GM12878 (cell line): ENCODE results near the gene ABHD14A. TPM values are rescaled to one million over a fixed set of nuclear protein-coding genes. Genes with fewer than 3 reads are reported as not detected.

Experiments
- ATAC-seq: fragments of 200-7000 bp; cut with Tn5 transposase; 3 replicates; pipeline ENCODE4 v1.9.1; 2020; ENCODE audit warnings: mild to moderate bottlenecking, moderate library complexity
- BruUV-seq: library from RNA; stranded (reverse); fragments of 400-500 nt; replicated peaks from 2 replicates; lab custom pipeline; 2021; lab: Mats Ljungman, UMichigan
- CTCF ChIA-PET: fragments of 300-600 bp; sonication (Branson Sonifier 250); formaldehyde crosslinking; extraction: SDS; loops from one replicate; lab custom pipeline; 2021; ENCODE audit warnings: inconsistent platforms; lab: Yijun Ruan, JAX
- POLR2A ChIA-PET: fragments of 350-600 bp; formaldehyde crosslinking; extraction: SDS; loops from one replicate; lab custom pipeline; 2021; ENCODE audit warnings: inconsistent platforms; lab: Charles Lee
- RAD21 ChIA-PET: fragments of 300-600 bp; sonication (Branson Sonifier 250); formaldehyde crosslinking; loops from one replicate; lab custom pipeline; 2023; ENCODE audit warnings: antibody characterized with exemption; ENCODE audit not compliant: unreplicated experiment; lab: Charles Lee
- SMC1A ChIA-PET: fragments of 300-600 bp; sonication (Branson Sonifier 250); formaldehyde crosslinking; loops from one replicate; lab custom pipeline; 2023; ENCODE audit not compliant: unreplicated experiment, uncharacterized antibody; lab: Charles Lee
- DNase-seq: peaks from one replicate; pipeline ENCODE4 v3.0.0-alpha.2; 2011; ENCODE audit warnings: low read depth, low spot score
- FAIRE-seq: peaks from 3 replicates; lab custom pipeline; 2011; peaks lifted over from hg19 to GRCh38; lab: Jason Lieb, UNC
- H2AFZ ChIP-seq: 2 replicates; pipeline ENCODE4 v1.6.0; 2011; ENCODE audit warnings: low read depth, low read length, control low read depth; ENCODE audit not compliant: control insufficient read depth
- H3K27ac ChIP-seq: 2 replicates; pipeline ENCODE4 v1.5.1; 2011; ENCODE audit warnings: control low read depth; ENCODE audit not compliant: control insufficient read depth, insufficient read depth
- H3K27me3 ChIP-seq, 2 experiments: replicated peaks in 1 of 2; 2 replicates each; pipeline versions ENCODE4 v1.6.0 to v1.6.1; 2011; ENCODE audit warnings: low read length in 1 of 2; ENCODE audit not compliant: control insufficient read depth in 2 of 2, insufficient read depth in 2 of 2
- H3K36me3 ChIP-seq, 2 experiments: 2 replicates each; pipeline ENCODE4 v1.5.1; 2011; ENCODE audit warnings: low read length in 1 of 2; ENCODE audit not compliant: control insufficient read depth in 2 of 2, insufficient read depth in 2 of 2
- H3K4me1 ChIP-seq: 2 replicates; pipeline ENCODE4 v1.6.1; 2011; ENCODE audit warnings: mild to moderate bottlenecking, low read length, moderate library complexity, mixed read lengths; ENCODE audit not compliant: control insufficient read depth, insufficient read depth
- H3K4me2 ChIP-seq: 2 replicates; pipeline ENCODE4 v1.6.0; 2011; ENCODE audit warnings: control low read depth; ENCODE audit not compliant: control insufficient read depth, insufficient read depth
- H3K4me3 ChIP-seq: fragments of 200-600 bp; sonication (generic); 2 replicates; pipeline ENCODE4 v1.5.1; 2016
- H3K79me2 ChIP-seq: 2 replicates; pipeline ENCODE4 v1.6.0; 2011; ENCODE audit warnings: low read length; ENCODE audit not compliant: control insufficient read depth, insufficient read depth
- H3K9ac ChIP-seq: 2 replicates; pipeline ENCODE4 v1.8.0; 2011; ENCODE audit warnings: low read length, control low read depth, mixed read lengths; ENCODE audit not compliant: control insufficient read depth, insufficient read depth
- H3K9me3 ChIP-seq: replicated peaks from 3 replicates; pipeline ENCODE4 v1.5.1; 2011; ENCODE audit warnings: mild to moderate bottlenecking, low read length; ENCODE audit not compliant: control insufficient read depth, insufficient read depth
- H4K20me1 ChIP-seq: 2 replicates; pipeline ENCODE4 v1.6.0; 2011; ENCODE audit not compliant: control insufficient read depth, insufficient read depth
- CBFB ChIP-seq: IDR thresholded peaks from 2 replicates; pipeline ENCODE4 v1.6.1; 2016; ENCODE audit warnings: antibody characterized with exemption, low read depth
- CHD4 ChIP-seq: fragments of 200-600 bp; sonication (generic); IDR thresholded peaks from 2 replicates; pipeline ENCODE4 v1.6.1; 2016; ENCODE audit warnings: mild to moderate bottlenecking
- EP300 ChIP-seq, 2 experiments: fragments of 150-350 bp in 1 of 2; IDR thresholded peaks; 2 replicates each; pipeline ENCODE4 v1.6.1; 2011 to 2012; ENCODE audit warnings: low read depth in 2 of 2, low read length in 2 of 2, borderline replicate concordance in 1 of 2, improper control_type of control experiment in 1 of 2, inconsistent platforms in 1 of 2; ENCODE audit not compliant: control insufficient read depth in 1 of 2
- HCFC1 ChIP-seq: fragments of 150-350 bp; IDR thresholded peaks from 2 replicates; pipeline ENCODE4 v1.6.1; 2014; ENCODE audit warnings: low read length
- JUNB ChIP-seq: IDR thresholded peaks from 2 replicates; pipeline ENCODE4 v1.6.1; 2016; ENCODE audit warnings: antibody characterized with exemption, mild to moderate bottlenecking
- SRF ChIP-seq, 2 experiments: IDR thresholded peaks; 2 replicates each; pipeline ENCODE4 v1.6.1; 2011; ENCODE audit warnings: low read depth in 2 of 2, low read length in 2 of 2, mild to moderate bottlenecking in 1 of 2, moderate library complexity in 1 of 2
- STAT3 ChIP-seq: IDR thresholded peaks from 2 replicates; pipeline ENCODE4 v1.6.1; 2011; ENCODE audit warnings: low read depth, low read length, improper control_type of control experiment
- SUPT20H ChIP-seq: IDR thresholded peaks from 2 replicates; pipeline ENCODE4 v1.6.1; 2011; ENCODE audit warnings: low read depth, mild to moderate bottlenecking, low read length, moderate library complexity, borderline replicate concordance; ENCODE audit not compliant: control insufficient read depth
- TARDBP ChIP-seq: IDR thresholded peaks from 2 replicates; pipeline ENCODE4 v1.6.1; 2016; ENCODE audit warnings: borderline replicate concordance
- TCF12 ChIP-seq: IDR thresholded peaks from 2 replicates; pipeline ENCODE4 v1.6.1; 2011; ENCODE audit warnings: low read depth, mild to moderate bottlenecking, low read length
- YBX1 ChIP-seq: fragments of 450-650 bp; IDR thresholded peaks from 2 replicates; pipeline ENCODE4 v1.6.1; 2016; ENCODE audit warnings: antibody characterized with exemption
- WGBS: methylation state at CpG from one replicate; pipeline ENCODE4 v1.1.6; 2016; ENCODE audit warnings: low lambda C conversion rate; ENCODE audit not compliant: insufficient replicate concordance, insufficient coverage; ENCODE audit errors: missing lambda C conversion rate; 5-methylcytosine and 5-hydroxymethylcytosine counted together
- in situ Hi-C: fragments of 300-500 bp; cut with MboI; formaldehyde crosslinking; loops from 9 replicates; pipeline ENCODE4 v1.14.3; 2018; ENCODE audit warnings: mixed read lengths
- intact Hi-C: fragments of 100-400 bp; cut with micrococcal nuclease; formaldehyde crosslinking; loops from one replicate; pipeline ENCODE4 v1.14.2; 2022; ENCODE audit not compliant: unreplicated experiment
- polyA plus RNA-seq, 11 experiments: library from polyadenylated mRNA; depleted of rRNA in 4 of 11; unstranded in 6 of 11; stranded (reverse) in 5 of 11; fragments of >200 nt; fragmentation: Nextera tagmentation in 4 of 11; fragmentation: Illumina TruSeq in 1 of 11; extraction: Ambion mirVana in 4 of 11; extraction: Trizol in 1 of 11; gene quantifications; 1 replicate in 1 of 11; 2 replicates in 10 of 11; pipeline versions ENCODE4 v1.2.1 to v1.2.3, GENCODE V29; 2011 to 2016; ENCODE audit warnings: inconsistent platforms in 2 of 11, missing spikeins in 2 of 11, low read depth in 1 of 11
- total RNA-seq, 4 experiments: library from RNA; depleted of rRNA in 3 of 4; stranded (reverse); fragments of >200 nt in 3 of 4; fragmentation: Illumina TruSeq in 1 of 4; extraction: Trizol in 1 of 4; gene quantifications; 2 replicates each; pipeline versions ENCODE4 v1.2.1 to v1.2.3, GENCODE V29; 2013 to 2021
- TF ChIP-seq, protein P1 (sequence below): fragments of 450-650 bp; IDR thresholded peaks from 2 replicates; pipeline ENCODE4 v1.6.1; 2016; ENCODE audit warnings: mild to moderate bottlenecking
- TF ChIP-seq, protein P2 (sequence below): IDR thresholded peaks from 2 replicates; pipeline ENCODE4 v1.6.1; 2011; ENCODE audit warnings: mild to moderate bottlenecking, low read depth, low read length, moderate library complexity; ENCODE audit not compliant: insufficient replicate concordance

Gene ABHD14A
- total and polyA plus RNA-seq, 10 of the 15 experiments (the other 5 are each of a cell fraction or from before 2014, with no cell fraction given), result 1.2 to 27.0 (median 7.9) TPM

DNA sequence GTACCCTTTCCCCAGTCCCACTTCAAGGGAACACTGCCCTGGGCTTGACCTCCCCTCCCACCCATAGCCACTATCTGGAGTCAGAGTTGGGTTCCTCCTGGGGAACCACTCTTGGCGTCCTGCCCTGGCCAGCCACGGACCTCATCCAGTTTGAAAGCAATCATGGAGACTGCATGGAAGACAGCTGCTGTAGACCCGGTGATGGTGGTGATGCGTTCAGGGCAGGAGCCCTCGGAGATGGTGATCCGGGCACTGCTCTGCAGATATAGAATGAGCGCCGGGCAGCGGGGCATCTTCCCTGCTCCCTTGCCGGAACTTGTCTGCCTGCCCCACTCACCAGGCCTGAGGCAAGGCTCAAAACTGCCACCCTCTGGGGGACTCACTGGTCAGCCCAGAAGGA is 14.5 kb upstream of the ABHD14A start:
- SMC1A ChIA-PET, result no interaction called here
- Histone ChIP-seq H3K79me2 (no peaks in the 10 kb centered on the region), H3K9me3 (no peaks in the 10 kb centered on the region), H3K36me3 (no peaks in the 10 kb centered on the region), H3K9ac (no peak overlapping the region), H3K4me1 (no peaks in the 10 kb centered on the region), H2AFZ (no peak overlapping the region), H3K27ac (no peak overlapping the region), H3K4me2 (no peak overlapping the region), H3K27me3 (peaks cover 0 to 1% of the 10 kb centered on the region in 2 experiments; a peak in 3 of 4 replicates), H3K4me3 (no peak overlapping the region), H4K20me1 (no peaks in the 10 kb centered on the region)
- RAD21 ChIA-PET, result interaction anchor here (1.2 kb wide), 1 partner anchor 18 kb away, joined by 3 read pairs; the partner anchor contains the start of gene PARP3
- ATAC-seq, result no peak
- TF ChIP-seq CHD4, result no peak
- TF ChIP-seq STAT3, result no peak
- TF ChIP-seq, protein P1, sequence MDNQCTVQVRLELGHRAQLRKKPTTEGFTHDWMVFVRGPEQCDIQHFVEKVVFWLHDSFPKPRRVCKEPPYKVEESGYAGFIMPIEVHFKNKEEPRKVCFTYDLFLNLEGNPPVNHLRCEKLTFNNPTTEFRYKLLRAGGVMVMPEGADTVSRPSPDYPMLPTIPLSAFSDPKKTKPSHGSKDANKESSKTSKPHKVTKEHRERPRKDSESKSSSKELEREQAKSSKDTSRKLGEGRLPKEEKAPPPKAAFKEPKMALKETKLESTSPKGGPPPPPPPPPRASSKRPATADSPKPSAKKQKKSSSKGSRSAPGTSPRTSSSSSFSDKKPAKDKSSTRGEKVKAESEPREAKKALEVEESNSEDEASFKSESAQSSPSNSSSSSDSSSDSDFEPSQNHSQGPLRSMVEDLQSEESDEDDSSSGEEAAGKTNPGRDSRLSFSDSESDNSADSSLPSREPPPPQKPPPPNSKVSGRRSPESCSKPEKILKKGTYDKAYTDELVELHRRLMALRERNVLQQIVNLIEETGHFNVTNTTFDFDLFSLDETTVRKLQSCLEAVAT, result no peak
- TF ChIP-seq TCF12, result no peak
- TF ChIP-seq YBX1, result no peak
- no peak for TF ChIP-seq CBFB
- no peak for TF ChIP-seq SUPT20H
- no peak for TF ChIP-seq JUNB
- TF ChIP-seq, protein P2, sequence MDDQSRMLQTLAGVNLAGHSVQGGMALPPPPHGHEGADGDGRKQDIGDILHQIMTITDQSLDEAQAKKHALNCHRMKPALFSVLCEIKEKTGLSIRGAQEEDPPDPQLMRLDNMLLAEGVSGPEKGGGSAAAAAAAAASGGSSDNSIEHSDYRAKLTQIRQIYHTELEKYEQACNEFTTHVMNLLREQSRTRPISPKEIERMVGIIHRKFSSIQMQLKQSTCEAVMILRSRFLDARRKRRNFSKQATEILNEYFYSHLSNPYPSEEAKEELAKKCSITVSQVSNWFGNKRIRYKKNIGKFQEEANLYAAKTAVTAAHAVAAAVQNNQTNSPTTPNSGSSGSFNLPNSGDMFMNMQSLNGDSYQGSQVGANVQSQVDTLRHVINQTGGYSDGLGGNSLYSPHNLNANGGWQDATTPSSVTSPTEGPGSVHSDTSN, result no peak
- TF ChIP-seq TARDBP, result no peak
- no peak for TF ChIP-seq HCFC1
- no peak for TF ChIP-seq EP300 (IDR thresholded peaks at IDR 0.05; ENCODE audit: borderline replicate concordance in 1 of 2, control insufficient read depth in 1 of 2, low read depth in 2 of 2, low read length in 2 of 2)
- no peak for TF ChIP-seq SRF (IDR thresholded peaks at IDR 0.05; ENCODE audit: low read depth in 2 of 2, low read length in 2 of 2)
- no TSS peak for BruUV-seq
- POLR2A ChIA-PET, result no interaction called here
- in situ Hi-C loops, result no loop called here
- CTCF ChIA-PET, result no interaction called here
- no peak for DNase-seq
- no peak for FAIRE-seq
- WGBS, result 81% methylated on average over 10 of the region's 10 CpGs
- intact Hi-C loops, result no loop called here
